22Rv1 (cell line): ENCODE measurements around the gene NT5DC1.

ENCODE experiments used
- H3K27ac ChIP-seq: fragments of 450-650 bp; 2 replicates; pipeline ENCODE4 v1.5.1; 2017
- ZFX ChIP-seq: fragments of 450-650 bp; IDR thresholded peaks from 2 replicates; pipeline ENCODE4 v1.6.1; 2017; ENCODE audit warnings: antibody characterized with exemption, borderline replicate concordance
- TF ChIP-seq, protein P1 (sequence below): fragments of 450-650 bp; IDR thresholded peaks from 2 replicates; pipeline ENCODE4 v1.5.1; 2017; ENCODE audit warnings: mild to moderate bottlenecking

The NT5DC1 gene

DNA sequence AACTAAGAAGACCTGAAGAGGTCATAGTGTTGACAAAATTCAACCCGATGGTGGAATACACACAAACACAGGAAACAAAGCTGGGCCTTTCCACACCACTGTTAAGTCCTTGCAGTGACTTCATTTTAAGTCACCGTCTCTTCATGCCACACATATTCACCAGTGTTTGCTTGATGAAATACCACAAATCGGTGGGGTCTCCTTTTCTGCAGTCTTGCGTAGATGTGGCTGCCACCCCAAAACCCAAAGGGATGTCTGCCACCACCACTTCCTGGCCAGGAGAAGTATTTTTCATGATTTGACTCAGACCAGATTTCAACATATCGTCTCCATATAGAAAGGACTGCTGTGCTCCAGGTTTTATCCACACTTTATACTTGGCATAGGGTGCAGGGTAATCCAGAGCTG is 36.3 kb downstream of the NT5DC1 start:
- TF ChIP-seq ZFX: no peak
- TF ChIP-seq, protein P1, sequence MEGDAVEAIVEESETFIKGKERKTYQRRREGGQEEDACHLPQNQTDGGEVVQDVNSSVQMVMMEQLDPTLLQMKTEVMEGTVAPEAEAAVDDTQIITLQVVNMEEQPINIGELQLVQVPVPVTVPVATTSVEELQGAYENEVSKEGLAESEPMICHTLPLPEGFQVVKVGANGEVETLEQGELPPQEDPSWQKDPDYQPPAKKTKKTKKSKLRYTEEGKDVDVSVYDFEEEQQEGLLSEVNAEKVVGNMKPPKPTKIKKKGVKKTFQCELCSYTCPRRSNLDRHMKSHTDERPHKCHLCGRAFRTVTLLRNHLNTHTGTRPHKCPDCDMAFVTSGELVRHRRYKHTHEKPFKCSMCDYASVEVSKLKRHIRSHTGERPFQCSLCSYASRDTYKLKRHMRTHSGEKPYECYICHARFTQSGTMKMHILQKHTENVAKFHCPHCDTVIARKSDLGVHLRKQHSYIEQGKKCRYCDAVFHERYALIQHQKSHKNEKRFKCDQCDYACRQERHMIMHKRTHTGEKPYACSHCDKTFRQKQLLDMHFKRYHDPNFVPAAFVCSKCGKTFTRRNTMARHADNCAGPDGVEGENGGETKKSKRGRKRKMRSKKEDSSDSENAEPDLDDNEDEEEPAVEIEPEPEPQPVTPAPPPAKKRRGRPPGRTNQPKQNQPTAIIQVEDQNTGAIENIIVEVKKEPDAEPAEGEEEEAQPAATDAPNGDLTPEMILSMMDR: no peak

DNA sequence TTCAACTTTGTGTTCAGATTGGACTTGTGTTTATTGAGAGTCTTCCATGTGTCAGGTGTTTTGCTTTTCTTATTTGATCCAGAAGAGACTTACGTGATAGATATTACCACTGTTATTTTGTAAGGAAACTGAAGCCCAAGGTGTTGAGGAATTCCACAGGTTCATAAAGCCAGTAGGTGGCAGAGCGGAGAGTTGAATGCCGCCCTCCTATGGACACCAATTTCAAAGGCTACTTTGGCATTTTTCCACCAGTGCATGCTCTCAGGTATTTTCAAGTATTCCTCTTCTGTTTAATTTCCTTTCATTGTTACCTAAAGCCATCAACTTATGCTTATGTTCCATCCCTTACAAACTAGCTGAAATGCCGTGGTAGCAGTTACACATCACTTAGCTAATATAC is 39.3 kb downstream of the NT5DC1 start:
- no peak for TF ChIP-seq ZFX
- TF ChIP-seq, protein P1: peak; percentile 69
- no peak overlapping the region for H3K27ac ChIP-seq

More for the DNA sequence above, 36.3 kb downstream of the NT5DC1 start:
- no peak overlapping the region for H3K27ac ChIP-seq

DNA sequence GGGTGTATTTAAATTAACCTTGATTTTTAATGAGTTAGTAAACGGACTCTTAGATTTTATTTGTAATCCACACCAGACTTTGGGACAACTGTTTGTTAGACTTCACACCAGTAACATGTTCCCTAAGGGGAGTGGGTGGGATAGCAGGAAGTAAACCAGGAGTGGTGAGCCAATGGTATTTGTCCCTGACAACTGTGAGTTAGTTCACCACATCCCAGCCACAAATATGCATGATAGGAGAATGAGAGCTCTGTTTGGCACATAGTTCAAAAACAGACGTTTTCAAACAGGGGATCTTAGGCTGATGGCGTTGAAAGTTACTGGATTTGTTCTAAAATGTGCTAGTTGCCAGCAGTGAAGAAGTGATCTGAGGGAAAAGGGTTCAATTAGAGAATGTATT is 44.0 kb downstream of the NT5DC1 start:
- TF ChIP-seq ZFX: no peak
- TF ChIP-seq, protein P1: no peak
- no peak overlapping the region for H3K27ac ChIP-seq

DNA sequence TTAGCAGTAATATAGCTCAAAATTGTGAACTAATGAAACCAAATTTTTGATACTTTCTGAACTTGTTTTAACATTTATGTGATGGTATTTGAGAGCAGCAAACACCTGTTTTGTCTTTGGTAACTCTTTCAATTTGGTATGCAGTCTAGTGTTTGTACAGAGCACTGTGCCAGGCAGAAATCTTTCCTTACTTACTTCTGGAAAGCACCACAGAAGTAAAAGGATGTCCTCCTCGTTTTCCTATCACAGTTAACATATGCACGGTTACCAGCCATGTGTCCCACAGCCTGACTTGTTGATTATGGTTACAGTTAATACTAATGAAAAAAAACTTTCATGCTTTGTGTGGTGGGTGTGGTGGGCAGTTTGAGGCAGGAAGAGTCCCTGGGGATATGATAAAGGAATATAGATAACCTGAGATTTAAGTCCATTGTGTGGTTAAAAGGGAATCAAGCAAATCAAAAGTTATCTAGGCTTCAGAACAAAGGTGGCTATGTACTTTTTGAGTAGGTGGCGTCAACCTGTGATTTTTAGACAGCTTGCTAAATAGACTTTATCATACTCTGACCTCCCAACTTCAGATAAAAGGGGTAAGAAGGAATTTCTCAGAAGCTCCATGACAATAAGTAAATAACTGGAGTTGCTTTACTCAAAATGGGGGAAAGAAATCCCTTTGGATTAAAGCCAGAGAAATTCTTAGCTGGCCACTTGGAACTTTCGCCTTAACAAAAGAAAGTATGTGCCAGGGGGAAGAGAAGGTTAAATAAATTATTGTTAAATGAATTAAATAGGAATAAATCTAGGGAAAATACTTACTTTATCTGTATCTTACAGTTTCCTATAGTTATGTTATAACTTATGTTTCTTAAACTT is 45.4 kb downstream of the NT5DC1 start:
- no peak overlapping the region for H3K27ac ChIP-seq
- no peak for TF ChIP-seq ZFX
- TF ChIP-seq, protein P1: no peak

DNA sequence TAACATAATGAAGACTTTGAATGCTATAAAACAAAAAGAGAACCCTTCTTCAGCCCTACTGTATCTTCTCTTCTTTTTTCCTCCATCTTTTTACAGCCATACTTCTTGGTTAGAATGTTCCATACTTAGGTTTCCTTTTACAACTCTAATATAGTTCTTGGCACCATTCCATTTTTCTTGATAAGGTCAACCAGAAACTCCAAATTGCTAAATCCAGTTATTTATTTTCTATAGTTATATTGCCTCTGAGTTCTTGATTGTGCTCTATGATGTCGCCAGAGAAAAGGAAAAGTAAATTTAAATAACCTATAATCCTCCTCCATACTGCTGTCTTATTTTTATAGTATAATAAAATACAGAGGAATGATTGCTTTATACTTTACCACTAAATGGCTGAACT is 52.0 kb downstream of the NT5DC1 start:
- TF ChIP-seq ZFX: no peak
- TF ChIP-seq, protein P1: no peak
- H3K27ac ChIP-seq: no peak overlapping the region

DNA sequence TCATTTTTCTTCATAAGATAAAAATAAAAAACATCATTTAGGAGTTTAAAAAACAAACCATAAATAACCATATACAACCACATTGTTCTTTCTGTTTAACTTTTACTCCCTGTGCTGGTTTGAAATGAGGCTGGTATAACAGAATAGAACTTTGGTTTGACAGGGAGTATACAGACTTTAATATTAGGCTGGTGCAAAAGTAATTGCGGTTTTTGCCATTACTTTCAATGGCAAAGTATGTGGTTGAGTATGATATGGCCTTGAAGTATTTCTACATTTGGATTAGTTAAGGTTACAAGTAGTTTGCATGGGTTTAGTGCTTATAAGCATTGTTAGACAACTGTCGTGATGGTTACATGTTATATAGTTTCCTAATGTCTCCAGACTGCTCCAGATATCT is 54.2 kb downstream of the NT5DC1 start:
- TF ChIP-seq ZFX: no peak
- TF ChIP-seq, protein P1: no peak

DNA sequence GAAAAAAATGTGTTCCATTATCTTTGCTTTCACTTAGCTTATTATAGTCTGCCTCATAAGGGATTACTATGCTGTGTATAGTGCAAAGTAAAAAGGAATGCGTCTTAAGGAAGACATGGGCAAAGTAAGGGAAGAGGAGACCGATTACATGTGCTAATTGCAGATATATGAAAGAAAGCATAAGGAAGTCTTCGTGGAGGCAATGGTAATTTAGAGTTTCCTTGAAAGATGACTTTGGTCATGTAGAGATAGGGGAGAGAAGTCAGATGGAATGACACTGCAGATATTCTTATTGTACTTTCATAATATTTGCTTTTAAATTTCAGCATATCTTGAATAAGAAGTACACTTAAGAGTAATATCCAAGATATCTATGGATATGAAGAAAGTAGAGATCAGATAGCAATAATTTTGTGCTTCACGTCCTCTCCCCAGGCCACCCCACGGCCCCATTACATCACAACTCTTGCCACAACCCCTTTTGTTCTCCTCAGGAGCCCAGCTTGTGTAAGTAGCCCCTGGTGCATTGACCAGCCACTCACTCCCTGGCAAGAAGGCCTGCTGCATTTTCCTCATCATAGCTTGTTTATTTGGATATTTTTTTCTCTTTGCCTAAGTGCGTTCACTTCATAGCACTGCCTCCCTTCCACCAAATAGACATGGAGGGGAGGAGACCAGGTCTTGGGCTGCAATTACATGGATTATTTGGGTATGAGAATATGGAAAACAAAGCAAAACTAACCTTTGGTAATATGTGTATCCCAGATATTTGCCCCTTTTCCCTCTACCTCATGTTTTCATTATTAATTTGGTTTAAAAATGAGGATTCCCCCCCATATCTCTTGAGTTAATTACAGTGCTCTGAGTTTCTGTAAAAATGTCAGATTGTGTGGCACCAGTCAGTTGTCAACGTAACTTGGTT is 56.0 kb downstream of the NT5DC1 start:
- TF ChIP-seq ZFX: no peak
- TF ChIP-seq, protein P1: no peak
- H3K27ac ChIP-seq: no peak overlapping the region

More for the DNA sequence above, 54.2 kb downstream of the NT5DC1 start:
- H3K27ac ChIP-seq: no peak overlapping the region
